HG03439 (cell line): Measurements from ENCODE around the gene MASP1.
"Not testable (repeated sequence)": the region's sequence is repeated elsewhere in the genome, so short reads cannot be mapped to it uniquely, and the experiment has no call there.

Experiments used
- ATAC-seq: cut with Tn5 transposase; IDR thresholded peaks from one replicate; pipeline ENCODE4 v1.9.1; 2021; ENCODE audit warnings: mild to moderate bottlenecking, moderate library complexity; ENCODE audit not compliant: unreplicated experiment

The MASP1 gene

GRCh38 chr3:187267306-187267705 lies 24.2 kb downstream of the MASP1 start:
- ATAC-seq: no peak

GRCh38 chr3:187266691-187267090 lies 24.8 kb downstream of the MASP1 start:
- ATAC-seq: no peak

GRCh38 chr3:187265461-187265955 lies 26.0 kb downstream of the MASP1 start:
- ATAC-seq: no peak

- ATAC-seq: no peak
Measured at GRCh38 chr3:187264911-187265310, 26.6 kb downstream of the MASP1 start.

- ATAC-seq: no peak
Measured at GRCh38 chr3:187264021-187264420, 27.5 kb downstream of the MASP1 start.

GRCh38 chr3:187263270-187263669 lies 28.3 kb downstream of the MASP1 start:
- ATAC-seq: no peak

- no peak for ATAC-seq
Measured at GRCh38 chr3:187262360-187262759, 29.2 kb downstream of the MASP1 start.

- ATAC-seq: no peak
Measured at GRCh38 chr3:187261541-187261969, 30.0 kb downstream of the MASP1 start.

- no peak for ATAC-seq
Measured at GRCh38 chr3:187259171-187259570, 32.4 kb downstream of the MASP1 start.

- no peak for ATAC-seq
Measured at GRCh38 chr3:187257992-187258692, 33.4 kb downstream of the MASP1 start.

GRCh38 chr3:187257471-187257870 lies 34.1 kb downstream of the MASP1 start:
- ATAC-seq: no peak

GRCh38 chr3:187256051-187256616 lies 35.4 kb downstream of the MASP1 start:
- ATAC-seq: no peak

- ATAC-seq: no peak
Measured at GRCh38 chr3:187255314-187255713, 36.2 kb downstream of the MASP1 start.

GRCh38 chr3:187252311-187252710 lies 39.2 kb downstream of the MASP1 start:
- ATAC-seq: no peak

GRCh38 chr3:187251599-187251998 lies 39.9 kb downstream of the MASP1 start:
- no peak for ATAC-seq

- ATAC-seq: no peak
Measured at GRCh38 chr3:187247398-187247797, 44.1 kb downstream of the MASP1 start.

- no peak for ATAC-seq
Measured at GRCh38 chr3:187243933-187244524, 47.5 kb downstream of the MASP1 start.

- ATAC-seq: no peak
Measured at GRCh38 chr3:187242900-187243299, 48.6 kb downstream of the MASP1 start.

- ATAC-seq: no peak
Measured at GRCh38 chr3:187242435-187242834, 49.1 kb downstream of the MASP1 start.

- not testable (repeated sequence) for ATAC-seq
Measured at GRCh38 chr3:187238835-187239234, 52.7 kb downstream of the MASP1 start.

GRCh38 chr3:187238239-187238638 lies 53.3 kb downstream of the MASP1 start:
- ATAC-seq: no peak

GRCh38 chr3:187237741-187238140 lies 53.8 kb downstream of the MASP1 start:
- no peak for ATAC-seq
